ENCODE measurements around the gene PAX5. TPM values are rescaled to one million over a fixed set of nuclear protein-coding genes. Genes with fewer than 3 reads are reported as not detected.

PAX5 gene
- total and polyA plus RNA-seq, 2 of the 13 experiments (the other 11 are each of a cell fraction or from before 2014, with no cell fraction given) = not detected

- Histone ChIP-seq H3K79me2 (ENCODE audit: insufficient read depth, low read length) (no peaks in the 10 kb centered on the region), H3K4me2 (ENCODE audit: low read depth, low read length) (no peak overlapping the region), H3K4me1 (ENCODE audit: insufficient read depth, low read length) (no peaks in the 10 kb centered on the region), H3K36me3 (replicated peaks in 1 of 2; ENCODE audit: control insufficient read depth in 1 of 2, insufficient read depth in 2 of 2, low read length in 2 of 2) (no peaks in the 10 kb centered on the region), H3K4me3 (replicated peaks in 1 of 3; ENCODE audit: insufficient read depth in 1 of 3, low read depth in 2 of 3, low read length in 3 of 3) (no peak overlapping the region), H3K27ac (ENCODE audit: extremely low read length, insufficient read depth, low read length) (no peak overlapping the region), H3K27me3 (ENCODE audit: control insufficient read depth in 1 of 2, insufficient read depth in 2 of 2, low read length in 2 of 2) (peaks cover 1 to 60% of the 10 kb centered on the region in 2 experiments; a peak in 3 of 5 replicates), H4K20me1 (ENCODE audit: insufficient read depth, low read length) (no peaks in the 10 kb centered on the region), H2AFZ (ENCODE audit: low read length) (no peak overlapping the region), H3K9ac (ENCODE audit: insufficient read depth, low read depth, low read length) (no peak overlapping the region), H3K9me3 (ENCODE audit: low read length) (no peaks in the 10 kb centered on the region)
- no CpG with 5 or more reads among the region's 8 CpGs for WGBS (ENCODE audit: low lambda C conversion rate)
- BruUV-seq (replicated peaks) = no TSS peak
- no peak for TF ChIP-seq ZBTB8A (CRISPR knock-in tag; IDR thresholded peaks at IDR 0.05; ENCODE audit: borderline replicate concordance, low read depth)
- no peak for TF ChIP-seq ONECUT2 (CRISPR knock-in tag; IDR thresholded peaks at IDR 0.05)
- no peak for TF ChIP-seq THAP9 (CRISPR knock-in tag; IDR thresholded peaks at IDR 0.05; ENCODE audit: borderline replicate concordance)
- no peak for TF ChIP-seq FOXP1 (IDR thresholded peaks at IDR 0.05)
- TF ChIP-seq FOXP1 (CRISPR knock-in tag; IDR thresholded peaks at IDR 0.05) = no peak
- no peak for TF ChIP-seq HNF4A (CRISPR knock-in tag; IDR thresholded peaks at IDR 0.05)
- TF ChIP-seq GABPA (IDR thresholded peaks at IDR 0.05; ENCODE audit: low read depth, low read length) = no peak
- no peak for TF ChIP-seq GABPA (CRISPR knock-in tag; IDR thresholded peaks at IDR 0.05; ENCODE audit: low read depth)
- TF ChIP-seq SMARCE1 (IDR thresholded peaks at IDR 0.05; ENCODE audit: borderline replicate concordance) = no peak
- TF ChIP-seq MAFK (conservative IDR thresholded peaks at IDR 0.05 in 1 of 2, IDR thresholded peaks at IDR 0.05 in 1 of 2; ENCODE audit: low read length in 2 of 2) = no peak
- TF ChIP-seq SIN3B (IDR thresholded peaks at IDR 0.05; ENCODE audit: low read length) = no peak
- TF ChIP-seq SRY (CRISPR knock-in tag; IDR thresholded peaks at IDR 0.05) = no peak
- TF ChIP-seq ZSCAN30 (CRISPR knock-in tag; IDR thresholded peaks at IDR 0.05) = no peak
- TF ChIP-seq YEATS4 (CRISPR knock-in tag; IDR thresholded peaks at IDR 0.05; ENCODE audit: borderline replicate concordance) = no peak
- ChIA-PET POLR2A (no interaction called here), CTCF (ENCODE audit: low intra/inter-chr PET ratio, low total read pairs) (no interaction called here)
- ATAC-seq = no peak
- in situ Hi-C loops (cut with HindIII; ENCODE audit: extremely low pct_ligation_motif_present, low pct_unique_long_range_greater_than_20kb) = no loop called here
- intact Hi-C loops (cut with micrococcal nuclease; ENCODE audit: unreplicated experiment) = no loop called here
- FAIRE-seq = no peak
- DNase-seq (ENCODE audit: low spot score) = no peak
Measured at GRCh38 chr9:37017546-37017945, 16.5 kb downstream of the PAX5 start.

Data from HepG2 (cell line).